ENCODE data around the gene NPB.

NPB gene

GRCh38 chr17:81871387-81872230 is 30.4 kb upstream of the NPB start:
- peak; percentile 29 for TF ChIP-seq CTCF (IDR thresholded peaks at IDR 0.05; ENCODE audit: low read depth, low read length, missing control alignments)
- peak overlapping the region; percentile 99 for H3K4me3 ChIP-seq (ENCODE audit: low read depth, low read length)
- peak; percentile 63 for DNase-seq (ENCODE audit: low read depth)

- DNase-seq (ENCODE audit: low read depth): no peak
Observed at GRCh38 chr17:81877569-81877968, 24.5 kb upstream of the NPB start.

GRCh38 chr17:81878294-81878693 is 23.7 kb upstream of the NPB start:
- no peak for DNase-seq (ENCODE audit: low read depth)
- TF ChIP-seq CTCF (IDR thresholded peaks at IDR 0.05; ENCODE audit: low read depth, low read length, missing control alignments): no peak
- no peak overlapping the region for H3K4me3 ChIP-seq (ENCODE audit: low read depth, low read length)

More at GRCh38 chr17:81877569-81877968, 24.5 kb upstream of the NPB start:
- no peak overlapping the region for H3K4me3 ChIP-seq (ENCODE audit: low read depth, low read length)
- no peak for TF ChIP-seq CTCF (IDR thresholded peaks at IDR 0.05; ENCODE audit: low read depth, low read length, missing control alignments)

GRCh38 chr17:81879121-81879520 is 22.9 kb upstream of the NPB start:
- no peak for TF ChIP-seq CTCF (IDR thresholded peaks at IDR 0.05; ENCODE audit: low read depth, low read length, missing control alignments)
- no peak overlapping the region for H3K4me3 ChIP-seq (ENCODE audit: low read depth, low read length)
- DNase-seq (ENCODE audit: low read depth): no peak

- DNase-seq (ENCODE audit: low read depth): no peak
- no peak for TF ChIP-seq CTCF (IDR thresholded peaks at IDR 0.05; ENCODE audit: low read depth, low read length, missing control alignments)
- H3K4me3 ChIP-seq (ENCODE audit: low read depth, low read length): no peak overlapping the region
Observed at GRCh38 chr17:81884520-81884919, 17.5 kb upstream of the NPB start.

GRCh38 chr17:81884968-81885367 is 17.1 kb upstream of the NPB start:
- H3K4me3 ChIP-seq (ENCODE audit: low read depth, low read length): no peak overlapping the region
- TF ChIP-seq CTCF (IDR thresholded peaks at IDR 0.05; ENCODE audit: low read depth, low read length, missing control alignments): no peak
- DNase-seq (ENCODE audit: low read depth): no peak

GRCh38 chr17:81885454-81885853 is 16.6 kb upstream of the NPB start:
- DNase-seq (ENCODE audit: low read depth): no peak

More at GRCh38 chr17:81885454-81885853, 16.6 kb upstream of the NPB start:
- H3K4me3 ChIP-seq (ENCODE audit: low read depth, low read length): no peak overlapping the region
- TF ChIP-seq CTCF (IDR thresholded peaks at IDR 0.05; ENCODE audit: low read depth, low read length, missing control alignments): no peak
